ENCODE data around the gene ARFGAP1. TPM values are rescaled to one million over a fixed set of nuclear protein-coding genes. Genes with fewer than 3 reads are reported as not detected.

ARFGAP1 gene
- total RNA-seq, 1 experiment from 2014 or later, result 207 TPM

DNA sequence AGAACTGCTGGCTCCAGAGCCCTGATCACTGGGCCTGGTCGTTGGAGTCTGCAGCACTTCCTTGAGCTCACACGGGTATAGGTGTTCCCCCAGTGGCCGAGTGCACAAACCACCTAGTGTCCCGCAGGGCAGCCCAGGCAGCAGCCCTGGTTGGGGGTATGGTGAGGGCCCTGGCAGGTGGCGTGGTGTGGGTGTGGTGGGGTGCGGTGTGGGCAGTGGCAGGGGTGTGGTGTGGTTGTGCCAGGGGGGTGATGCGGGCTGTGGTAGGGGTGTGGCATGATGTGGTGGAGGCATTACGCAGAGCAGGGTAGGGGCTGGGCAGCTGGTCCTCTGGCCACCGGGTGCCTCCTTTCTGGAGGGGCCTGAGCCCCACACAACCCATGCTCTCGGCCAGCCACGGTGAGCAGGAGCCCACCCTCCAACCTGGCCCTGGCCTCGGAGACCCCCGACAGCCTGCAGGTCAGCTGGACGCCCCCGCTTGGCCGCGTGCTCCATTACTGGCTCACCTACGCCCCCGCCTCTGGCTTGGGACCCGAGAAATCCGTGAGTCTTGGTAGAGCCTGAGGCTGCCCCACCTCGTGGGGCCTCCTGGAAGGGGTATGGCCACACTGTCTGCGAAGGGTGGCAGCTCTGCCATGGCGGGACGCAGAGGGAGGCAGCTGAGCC, 40.9 kb downstream of the ARFGAP1 start:
- Mint-ChIP-seq H3K4me1 (no peaks in the 10 kb centered on the region), H3K27me3 (ENCODE audit: low read depth) (no peaks in the 10 kb centered on the region), H3K9me3 (no peaks in the 10 kb centered on the region), H3K27ac (no peak overlapping the region), H3K4me3 (no peak overlapping the region), H3K36me3 (no peaks in the 10 kb centered on the region)
- ATAC-seq (no peak), DNase-seq (ENCODE audit: low spot score) (no peak)
- ChIA-PET CTCF (interaction anchor here (0.7 to 1.6 kb wide), 4 partner anchors 10 to 81 kb away, joined by 3 to 4 read pairs (median 3); no protein-coding TSS in a partner anchor), POLR2A (no interaction called here)
- TF ChIP-seq ZNF423 (CRISPR knock-in tag; IDR thresholded peaks at IDR 0.05), result no peak
- TF ChIP-seq OVOL2 (CRISPR knock-in tag; IDR thresholded peaks at IDR 0.05; ENCODE audit: borderline replicate concordance), result no peak
- no peak for TF ChIP-seq GABPB1 (CRISPR knock-in tag; IDR thresholded peaks at IDR 0.05)
- no peak for TF ChIP-seq ERG (CRISPR knock-in tag; IDR thresholded peaks at IDR 0.05)
- TF ChIP-seq GRHL2 (CRISPR knock-in tag; IDR thresholded peaks at IDR 0.05; ENCODE audit: insufficient replicate concordance, severe bottlenecking), result no peak
- no peak for TF ChIP-seq KAT7 (CRISPR knock-in tag; IDR thresholded peaks at IDR 0.05; ENCODE audit: borderline replicate concordance)
- TF ChIP-seq CTCF (IDR thresholded peaks at IDR 0.05), result no peak
- TF ChIP-seq, protein P1, sequence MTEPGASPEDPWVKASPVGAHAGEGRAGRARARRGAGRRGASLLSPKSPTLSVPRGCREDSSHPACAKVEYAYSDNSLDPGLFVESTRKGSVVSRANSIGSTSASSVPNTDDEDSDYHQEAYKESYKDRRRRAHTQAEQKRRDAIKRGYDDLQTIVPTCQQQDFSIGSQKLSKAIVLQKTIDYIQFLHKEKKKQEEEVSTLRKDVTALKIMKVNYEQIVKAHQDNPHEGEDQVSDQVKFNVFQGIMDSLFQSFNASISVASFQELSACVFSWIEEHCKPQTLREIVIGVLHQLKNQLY (CRISPR knock-in tag; IDR thresholded peaks at IDR 0.05), result no peak
- TF ChIP-seq SMAD3 (CRISPR knock-in tag; IDR thresholded peaks at IDR 0.05; ENCODE audit: borderline replicate concordance), result no peak
- no peak for TF ChIP-seq ZNF396 (CRISPR knock-in tag; IDR thresholded peaks at IDR 0.05; ENCODE audit: borderline replicate concordance)
- TF ChIP-seq, protein P2, sequence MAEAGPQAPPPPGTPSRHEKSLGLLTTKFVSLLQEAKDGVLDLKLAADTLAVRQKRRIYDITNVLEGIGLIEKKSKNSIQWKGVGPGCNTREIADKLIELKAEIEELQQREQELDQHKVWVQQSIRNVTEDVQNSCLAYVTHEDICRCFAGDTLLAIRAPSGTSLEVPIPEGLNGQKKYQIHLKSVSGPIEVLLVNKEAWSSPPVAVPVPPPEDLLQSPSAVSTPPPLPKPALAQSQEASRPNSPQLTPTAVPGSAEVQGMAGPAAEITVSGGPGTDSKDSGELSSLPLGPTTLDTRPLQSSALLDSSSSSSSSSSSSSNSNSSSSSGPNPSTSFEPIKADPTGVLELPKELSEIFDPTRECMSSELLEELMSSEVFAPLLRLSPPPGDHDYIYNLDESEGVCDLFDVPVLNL (CRISPR knock-in tag; IDR thresholded peaks at IDR 0.05; ENCODE audit: borderline replicate concordance, low read depth), result no peak
- no peak for TF ChIP-seq ZNF671 (CRISPR knock-in tag; IDR thresholded peaks at IDR 0.05)
- no peak for TF ChIP-seq NFE2L1 (CRISPR knock-in tag; IDR thresholded peaks at IDR 0.05)
- TF ChIP-seq E2F5 (CRISPR knock-in tag; IDR thresholded peaks at IDR 0.05), result no peak

DNA sequence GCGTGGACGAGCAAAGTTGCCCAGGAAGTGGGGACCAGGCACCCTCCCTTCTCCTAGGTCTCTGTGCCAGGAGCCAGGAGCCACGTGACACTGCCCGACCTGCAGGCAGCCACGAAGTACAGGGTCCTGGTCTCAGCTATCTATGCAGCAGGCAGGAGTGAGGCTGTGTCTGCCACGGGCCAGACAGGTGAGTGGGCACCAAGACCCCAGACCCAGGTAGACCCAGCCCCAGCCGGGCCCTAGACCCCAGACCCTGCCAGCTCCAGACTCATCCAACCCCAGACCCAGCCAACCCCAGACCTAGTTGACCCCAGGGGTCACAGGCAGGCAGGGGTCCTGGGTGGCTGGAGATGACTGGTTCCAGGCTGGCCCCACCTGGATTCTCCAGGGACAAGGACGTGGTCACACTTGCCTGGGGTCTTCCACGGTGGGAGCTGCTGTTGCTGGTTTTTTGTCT, 41.4 kb downstream of the ARFGAP1 start:
- Mint-ChIP-seq H3K27ac (no peak overlapping the region), H3K4me3 (no peak overlapping the region), H3K9me3 (no peaks in the 10 kb centered on the region), H3K27me3 (ENCODE audit: low read depth) (no peaks in the 10 kb centered on the region), H3K4me1 (no peaks in the 10 kb centered on the region), H3K36me3 (no peaks in the 10 kb centered on the region)
- DNase-seq (ENCODE audit: low spot score) (no peak), ATAC-seq (no peak)
- CTCF ChIA-PET, result interaction anchor here (0.7 to 1.6 kb wide), 2 partner anchors 9 to 63 kb away, joined by 3 read pairs; no protein-coding TSS in a partner anchor
- no peak for TF ChIP-seq TP53 (CRISPR knock-in tag; IDR thresholded peaks at IDR 0.05)
- TF ChIP-seq OVOL2 (CRISPR knock-in tag; IDR thresholded peaks at IDR 0.05; ENCODE audit: borderline replicate concordance), result no peak
- TF ChIP-seq MYBL2 (CRISPR knock-in tag; IDR thresholded peaks at IDR 0.05), result no peak
- TF ChIP-seq GRHL2 (CRISPR knock-in tag; IDR thresholded peaks at IDR 0.05; ENCODE audit: insufficient replicate concordance, severe bottlenecking), result no peak
- TF ChIP-seq NFYB (CRISPR knock-in tag; conservative IDR thresholded peaks at IDR 0.05; ENCODE audit: low read depth), result no peak
- TF ChIP-seq EMX1 (CRISPR knock-in tag; IDR thresholded peaks at IDR 0.05), result no peak
- no peak for TF ChIP-seq CREM (CRISPR knock-in tag; IDR thresholded peaks at IDR 0.05)
- no peak for TF ChIP-seq ATF6 (CRISPR knock-in tag; IDR thresholded peaks at IDR 0.05)
- TF ChIP-seq, protein P2 (CRISPR knock-in tag; IDR thresholded peaks at IDR 0.05; ENCODE audit: borderline replicate concordance, low read depth), result no peak
- POLR2A ChIA-PET, result no interaction called here
